Endothelial cell of umbilical vein (primary cell): Measurements from ENCODE around the gene OR10A6.

Source experiments
- EZH2 ChIP-seq: IDR thresholded peaks from 2 replicates; pipeline ENCODE4 v1.6.1; 2012; ENCODE audit warnings: borderline replicate concordance, low read depth, mild to moderate bottlenecking, moderate library complexity, low read length, inconsistent platforms; ENCODE audit not compliant: severe bottlenecking
- POLR2A ChIP-seq: IDR thresholded peaks from 2 replicates; pipeline ENCODE4 v1.6.1; 2012; ENCODE audit warnings: low read depth, mild to moderate bottlenecking, control low read depth, low read length
- POLR2AphosphoS5 ChIP-seq: IDR thresholded peaks from 2 replicates; pipeline ENCODE4 v1.6.1; 2012; ENCODE audit warnings: low read depth, mild to moderate bottlenecking, control low read depth, low read length, moderate library complexity; ENCODE audit not compliant: insufficient read depth
- TF ChIP-seq, protein P1 (sequence below), 2 donors: IDR thresholded peaks; 1 replicate in 1 of 2; 2 replicates in 1 of 2; pipeline ENCODE4 v1.5.1; 2011; ENCODE audit warnings: low read length in 2 of 2, mild to moderate bottlenecking in 2 of 2, moderate library complexity in 2 of 2, control low read depth in 1 of 2, inconsistent platforms in 1 of 2, low read depth in 1 of 2; ENCODE audit not compliant: insufficient read depth in 1 of 2; ENCODE audit errors: extremely low read depth in 1 of 2

DNA sequence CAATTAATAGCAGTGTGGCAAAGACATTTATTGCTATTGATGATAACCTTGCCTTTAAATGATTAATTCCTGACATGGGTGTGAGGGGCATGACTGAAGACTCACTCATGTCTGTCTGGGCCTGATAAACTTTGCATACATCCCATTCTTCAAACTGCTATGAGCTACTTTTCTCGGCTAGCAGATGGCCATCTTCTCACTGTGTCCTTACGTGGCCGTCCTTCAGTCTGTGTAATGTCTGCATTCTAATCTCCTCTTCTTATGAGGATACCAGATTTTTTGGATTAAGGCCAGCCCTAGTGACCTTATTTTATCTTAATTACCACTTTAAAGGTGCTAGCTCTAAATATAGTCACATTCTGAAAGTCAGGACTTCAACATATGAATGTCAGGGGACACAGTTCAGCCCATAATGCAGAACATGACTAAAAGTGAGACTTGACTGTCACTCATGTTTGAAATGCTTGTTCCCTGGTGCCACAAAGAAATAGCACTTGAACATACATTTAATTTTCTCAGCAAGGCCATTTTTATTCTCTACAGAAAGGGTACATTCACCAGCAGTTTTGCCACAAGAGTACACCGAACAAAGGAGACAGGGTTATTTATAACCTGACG is 32.3 kb downstream of the OR10A6 start:
- TF ChIP-seq, protein P1, sequence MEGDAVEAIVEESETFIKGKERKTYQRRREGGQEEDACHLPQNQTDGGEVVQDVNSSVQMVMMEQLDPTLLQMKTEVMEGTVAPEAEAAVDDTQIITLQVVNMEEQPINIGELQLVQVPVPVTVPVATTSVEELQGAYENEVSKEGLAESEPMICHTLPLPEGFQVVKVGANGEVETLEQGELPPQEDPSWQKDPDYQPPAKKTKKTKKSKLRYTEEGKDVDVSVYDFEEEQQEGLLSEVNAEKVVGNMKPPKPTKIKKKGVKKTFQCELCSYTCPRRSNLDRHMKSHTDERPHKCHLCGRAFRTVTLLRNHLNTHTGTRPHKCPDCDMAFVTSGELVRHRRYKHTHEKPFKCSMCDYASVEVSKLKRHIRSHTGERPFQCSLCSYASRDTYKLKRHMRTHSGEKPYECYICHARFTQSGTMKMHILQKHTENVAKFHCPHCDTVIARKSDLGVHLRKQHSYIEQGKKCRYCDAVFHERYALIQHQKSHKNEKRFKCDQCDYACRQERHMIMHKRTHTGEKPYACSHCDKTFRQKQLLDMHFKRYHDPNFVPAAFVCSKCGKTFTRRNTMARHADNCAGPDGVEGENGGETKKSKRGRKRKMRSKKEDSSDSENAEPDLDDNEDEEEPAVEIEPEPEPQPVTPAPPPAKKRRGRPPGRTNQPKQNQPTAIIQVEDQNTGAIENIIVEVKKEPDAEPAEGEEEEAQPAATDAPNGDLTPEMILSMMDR (IDR thresholded peaks at IDR 0.05; ENCODE audit: extremely low read depth in 1 of 2, insufficient read depth in 1 of 2, low read depth in 1 of 2, low read length in 2 of 2), result no peak
- no peak for TF ChIP-seq POLR2A
- TF ChIP-seq EZH2, result no peak
- no peak for TF ChIP-seq POLR2AphosphoS5
